Stimulated activated CD8-positive, alpha-beta memory T cell treated with anti-CD3 and anti-CD28 coated beads, Interleukin-2, amount 100 ng/mL, for 1 hour (primary cell): Measurements from ENCODE around the gene ACTR3C.

Experiments
- DNase-seq, 2 donors: peaks; one replicate each; pipeline ENCODE4 v3.0.0-alpha.2; 2020; ENCODE audit warnings: low read depth in 2 of 2

The ACTR3C gene

GRCh38 chr7:150359622-150360362 is 36.4 kb upstream of the ACTR3C start:
- DNase-seq, result no peak

GRCh38 chr7:150358988-150359621 is 35.8 kb upstream of the ACTR3C start:
- no peak for DNase-seq

GRCh38 chr7:150358433-150358832 is 35.1 kb upstream of the ACTR3C start:
- DNase-seq, result no peak

GRCh38 chr7:150357771-150358427 is 34.6 kb upstream of the ACTR3C start:
- no peak for DNase-seq

GRCh38 chr7:150357270-150357669 is 33.9 kb upstream of the ACTR3C start:
- peak in 1 of 2 donors; percentile 44 for DNase-seq

- DNase-seq, result no peak
These were observed 33.0 kb upstream of the ACTR3C start for GRCh38 chr7:150356265-150356897.

- no peak for DNase-seq
These were observed 32.3 kb upstream of the ACTR3C start for GRCh38 chr7:150355666-150356059.

- DNase-seq, result no peak
These were observed 28.3 kb upstream of the ACTR3C start for GRCh38 chr7:150351587-150352194.

- DNase-seq, result no peak
These were observed 23.6 kb upstream of the ACTR3C start for GRCh38 chr7:150346922-150347321.

GRCh38 chr7:150345012-150345411 is 21.7 kb upstream of the ACTR3C start:
- no peak for DNase-seq

- no peak for DNase-seq
These were observed 21.0 kb upstream of the ACTR3C start for GRCh38 chr7:150344299-150344698.

- DNase-seq, result no peak
These were observed 19.9 kb upstream of the ACTR3C start for GRCh38 chr7:150343225-150343624.

GRCh38 chr7:150342121-150342408 is 18.7 kb upstream of the ACTR3C start:
- DNase-seq, result no peak

GRCh38 chr7:150341263-150342120 is 18.1 kb upstream of the ACTR3C start, which contains the start of gene RARRES2:
Gene RARRES2, minus strand, starts transcription at chr7:150341629. Its CDS starts 1,020 bp downstream, at chr7:150340609.
- no peak for DNase-seq

GRCh38 chr7:150340875-150341262 is 17.5 kb upstream of the ACTR3C start:
- no peak for DNase-seq

GRCh38 chr7:150340024-150340749 is 16.8 kb upstream of the ACTR3C start:
- DNase-seq, result no peak

GRCh38 chr7:150339409-150339809 is 16.1 kb upstream of the ACTR3C start:
- DNase-seq, result no peak

- no peak for DNase-seq
These were observed 15.0 kb upstream of the ACTR3C start for GRCh38 chr7:150338166-150338829.

- no peak for DNase-seq
These were observed 14.3 kb upstream of the ACTR3C start for GRCh38 chr7:150337659-150338081.

GRCh38 chr7:150337179-150337578 is 13.8 kb upstream of the ACTR3C start:
- DNase-seq, result no peak
